ENCODE data around the gene FHDC1.

FHDC1 gene

GRCh38 chr4:152959080-152959479, 23.0 kb downstream of the FHDC1 start:
- no peak for DNase-seq

GRCh38 chr4:152960082-152960481, 24.0 kb downstream of the FHDC1 start:
- DNase-seq, result no peak

GRCh38 chr4:152961014-152961772, 25.1 kb downstream of the FHDC1 start:
- DNase-seq, result no peak

GRCh38 chr4:152961773-152962115, 25.6 kb downstream of the FHDC1 start:
- no peak for DNase-seq

- no peak for DNase-seq
Measured at GRCh38 chr4:152962150-152962549, 26.0 kb downstream of the FHDC1 start.

- DNase-seq, result no peak
Measured at GRCh38 chr4:152964335-152964734, 28.2 kb downstream of the FHDC1 start.

- no peak for DNase-seq
Measured at GRCh38 chr4:152965611-152966010, 29.5 kb downstream of the FHDC1 start.

GRCh38 chr4:152967907-152968306, 31.8 kb downstream of the FHDC1 start:
- DNase-seq, result no peak

GRCh38 chr4:152968806-152969394, 32.8 kb downstream of the FHDC1 start:
- no peak for DNase-seq

- no peak for DNase-seq
Measured at GRCh38 chr4:152970102-152970820, 34.1 kb downstream of the FHDC1 start.

- DNase-seq, result no peak
Measured at GRCh38 chr4:152971053-152971452, 34.9 kb downstream of the FHDC1 start.

- DNase-seq, result no peak
Measured at GRCh38 chr4:152972821-152973628, 36.9 kb downstream of the FHDC1 start.

- DNase-seq, result no peak
Measured at GRCh38 chr4:152973629-152974467, 37.7 kb downstream of the FHDC1 start.

- no peak for DNase-seq
Measured at GRCh38 chr4:152974468-152975379, 38.6 kb downstream of the FHDC1 start.

- DNase-seq, result no peak
Measured at GRCh38 chr4:152975380-152976211, 39.5 kb downstream of the FHDC1 start.

- DNase-seq, result no peak
Measured at GRCh38 chr4:152976212-152976761, 40.2 kb downstream of the FHDC1 start.

GRCh38 chr4:152979731-152980330, 43.7 kb downstream of the FHDC1 start:
- no peak for DNase-seq

- no peak for DNase-seq
Measured at GRCh38 chr4:152981278-152981677, 45.2 kb downstream of the FHDC1 start.

GRCh38 chr4:152981842-152982241, 45.7 kb downstream of the FHDC1 start:
- no peak for DNase-seq

GRCh38 chr4:152983221-152983620, 47.1 kb downstream of the FHDC1 start:
- no peak for DNase-seq
